Putamen (tissue), 1 donor: ENCODE results near the gene ITSN1.

Experiments
- DNase-seq: peaks from one replicate; pipeline ENCODE4 v3.0.0-alpha.2; 2016; ENCODE audit warnings: low spot score

ITSN1 gene

DNA sequence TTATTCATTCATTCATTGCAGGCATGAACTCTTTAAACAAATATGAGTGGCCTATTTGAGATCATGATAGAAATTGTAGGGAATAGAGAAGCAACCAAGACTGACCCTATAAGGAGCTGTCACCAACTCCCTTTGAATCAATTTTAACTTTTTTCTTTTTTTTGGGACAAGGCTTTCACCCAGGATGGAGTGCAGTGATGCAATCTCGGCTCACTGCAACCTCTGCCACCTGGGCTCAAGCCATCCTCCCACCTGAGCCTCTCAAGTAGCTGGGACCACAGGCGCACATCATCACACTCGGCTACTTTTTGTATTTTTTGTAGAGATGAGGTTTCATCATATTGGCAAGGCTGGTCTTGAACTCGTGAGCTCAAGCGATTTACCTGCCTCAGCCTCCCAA is 290.4 kb downstream of the ITSN1 start:
- no peak for DNase-seq

DNA sequence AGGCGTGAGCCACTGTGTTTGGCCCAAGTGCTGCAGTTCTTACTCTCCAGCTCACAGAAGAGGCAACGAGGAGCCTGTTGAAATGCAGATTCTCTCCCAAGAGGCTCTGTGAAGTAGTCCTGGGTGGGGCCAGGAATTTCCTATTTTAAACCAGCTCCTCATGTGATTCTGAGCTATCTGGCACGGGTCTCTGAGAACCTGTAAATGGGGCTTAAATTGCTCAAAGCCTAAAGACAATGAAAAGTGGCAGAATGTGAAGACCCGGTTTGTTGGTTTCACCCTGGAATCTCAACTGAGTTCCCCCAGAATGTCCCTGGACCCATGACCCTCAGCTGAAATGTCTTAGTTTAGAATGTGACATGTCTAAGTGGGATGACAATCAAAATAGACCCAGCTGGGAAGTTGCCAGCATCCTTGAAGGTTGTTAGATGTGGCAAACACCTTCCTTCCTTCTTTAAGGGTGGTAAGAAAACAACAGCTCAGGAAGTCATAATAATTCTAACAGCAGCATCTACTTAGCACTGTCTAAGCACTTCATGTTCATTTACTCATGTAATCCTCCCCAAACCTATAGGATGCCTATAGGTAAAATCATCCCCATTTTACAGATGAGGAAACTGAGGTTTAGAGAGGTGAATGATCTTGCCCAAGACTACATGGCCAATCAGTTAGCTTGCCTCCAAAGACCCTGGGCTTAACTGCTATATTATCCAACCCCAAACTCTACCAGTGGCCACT is 294.2 kb downstream of the ITSN1 start:
- no peak for DNase-seq

DNA sequence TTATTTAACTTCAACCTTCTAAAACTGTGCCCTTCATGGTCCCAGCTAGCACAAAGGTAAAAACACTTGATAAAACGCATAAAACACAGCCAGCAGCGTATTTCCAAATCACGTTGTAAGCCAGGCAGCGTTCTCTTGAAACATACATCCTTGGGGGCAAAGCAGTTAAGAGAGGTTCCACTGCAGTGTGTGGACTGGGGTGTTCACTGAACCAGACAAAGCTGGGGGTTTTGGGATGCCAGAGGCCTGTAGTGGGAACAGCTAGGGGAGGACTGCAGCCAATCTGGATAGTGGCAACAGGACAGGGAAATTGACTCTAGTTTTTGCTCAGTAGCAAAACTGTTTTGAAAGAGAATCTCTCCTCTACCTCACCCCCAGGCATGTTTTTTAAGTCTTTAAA is 294.8 kb downstream of the ITSN1 start:
- no peak for DNase-seq

DNA sequence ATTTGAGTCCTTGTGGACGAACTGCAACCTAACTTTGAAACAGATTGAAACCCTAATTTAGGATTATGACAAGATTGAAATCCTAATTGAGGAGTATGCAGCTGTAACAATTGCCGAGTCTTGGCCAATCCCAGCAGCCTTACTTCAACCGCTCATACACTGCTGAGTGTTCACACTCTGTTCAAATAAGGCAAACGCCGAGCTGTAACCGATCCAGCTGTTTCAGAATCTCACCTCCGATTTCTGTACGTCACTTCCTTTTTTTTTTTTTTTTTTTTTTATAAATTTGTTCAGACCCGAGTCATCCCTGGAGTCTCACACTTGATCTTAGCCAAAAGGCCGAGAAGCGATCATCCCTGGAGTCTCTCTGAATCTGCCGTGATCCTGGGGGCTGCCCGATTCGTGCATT is 295.6 kb downstream of the ITSN1 start:
- no peak for DNase-seq

DNA sequence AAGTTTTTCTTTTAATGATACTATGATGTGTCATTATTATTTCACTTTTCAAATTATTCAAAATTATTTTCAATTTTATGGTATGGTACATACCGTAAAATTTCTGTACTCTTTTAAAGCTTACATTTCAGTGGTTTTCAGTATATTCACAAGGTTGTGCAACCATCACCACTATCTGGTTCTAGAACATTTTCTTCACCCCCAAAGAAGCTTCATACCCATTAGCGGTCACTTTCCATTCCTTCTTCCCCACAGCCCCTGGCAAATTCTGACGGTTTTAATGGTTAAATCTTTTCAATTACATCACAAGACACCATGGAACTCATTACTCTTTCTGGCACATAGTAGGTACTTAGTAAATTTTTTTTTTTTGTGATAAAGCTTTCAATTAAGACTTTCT is 296.1 kb downstream of the ITSN1 start:
- no peak for DNase-seq

DNA sequence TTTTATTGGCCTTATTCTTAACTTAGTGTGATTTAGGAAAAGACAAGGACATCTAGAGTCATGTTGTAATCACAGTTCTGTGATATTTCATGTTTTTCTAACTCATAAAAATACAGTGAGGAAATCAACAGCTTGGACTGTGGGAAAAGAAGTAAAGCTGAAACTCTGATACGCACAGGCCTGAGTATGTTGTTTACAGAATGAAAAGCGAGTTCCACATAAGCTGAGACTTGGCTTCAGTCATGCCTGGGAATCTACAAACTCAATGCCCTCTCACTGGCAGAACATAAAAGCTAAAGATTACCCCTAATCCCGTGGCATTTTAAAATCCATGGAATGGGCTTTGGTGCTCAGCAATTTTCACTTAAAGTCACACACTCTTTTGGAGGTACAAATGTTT is 296.9 kb downstream of the ITSN1 start:
- no peak for DNase-seq

DNA sequence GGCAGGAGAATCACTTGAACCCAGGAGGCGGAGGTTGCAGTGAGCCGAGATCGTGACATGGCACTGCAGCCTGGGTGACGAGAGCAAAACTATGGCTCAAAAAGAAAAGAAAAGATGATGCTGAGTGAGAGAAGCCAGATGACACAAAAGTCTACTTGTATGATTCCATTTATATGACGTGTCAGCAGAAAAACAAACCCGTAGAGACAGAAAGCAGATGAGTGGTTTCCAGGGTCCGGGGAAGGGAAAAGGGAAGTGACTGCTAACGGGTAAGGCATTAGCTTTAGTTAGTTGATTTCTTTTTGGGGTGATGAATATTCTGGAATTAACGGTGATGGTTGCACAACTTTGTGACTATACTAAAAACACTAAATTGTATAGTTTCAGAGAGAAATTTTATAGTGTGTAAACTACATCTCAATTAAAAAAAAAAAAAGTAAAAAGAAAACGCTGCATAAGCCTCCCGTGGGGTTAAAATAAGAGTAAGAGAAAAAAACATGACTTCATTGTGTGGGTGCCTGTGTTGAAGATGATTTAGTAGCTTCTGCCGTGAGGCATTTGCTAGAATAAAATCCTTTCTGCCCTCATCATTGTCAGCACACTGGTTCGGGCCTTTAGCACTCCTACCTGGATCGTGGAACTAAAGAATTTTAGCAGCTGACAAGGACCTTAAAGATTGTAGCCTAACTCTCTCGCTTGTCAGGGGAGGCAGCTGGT is 298.0 kb downstream of the ITSN1 start:
- no peak for DNase-seq

DNA sequence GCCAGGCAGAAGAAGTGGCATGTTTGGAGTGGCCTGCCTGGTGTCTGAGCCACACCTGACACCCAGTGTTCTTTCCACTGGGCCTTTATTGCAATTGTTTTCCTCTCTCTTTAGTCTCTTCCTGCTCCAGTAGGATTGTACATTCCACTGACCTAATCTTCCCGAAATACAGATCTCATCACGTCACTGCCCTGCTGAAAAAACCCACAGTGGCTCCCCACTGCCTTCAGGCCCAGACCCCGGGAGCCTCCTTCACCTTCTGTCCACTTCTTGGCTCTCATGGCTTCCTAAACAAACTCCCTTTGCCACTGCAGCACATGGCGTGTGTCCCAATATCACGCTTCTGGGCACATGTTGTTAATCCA is 298.6 kb downstream of the ITSN1 start:
- DNase-seq = no peak

DNA sequence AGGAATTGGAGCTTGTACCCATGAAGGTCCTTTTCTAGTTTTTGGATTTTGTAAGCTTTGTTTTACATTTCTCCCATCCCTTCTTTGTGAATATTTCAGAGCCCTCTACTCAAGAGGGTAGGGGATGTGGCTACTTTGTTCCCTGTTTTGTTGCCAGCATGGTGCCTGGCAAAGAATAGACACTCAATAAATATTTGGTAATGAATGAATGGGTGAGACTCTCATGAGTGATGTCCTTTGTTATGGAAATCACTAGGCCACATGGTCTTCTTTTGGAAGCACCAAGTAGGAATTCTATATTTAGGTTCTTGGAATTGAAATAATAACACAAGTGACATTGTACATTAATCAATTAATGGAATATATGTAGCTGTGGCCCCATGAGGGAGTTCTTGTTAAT is 300.1 kb downstream of the ITSN1 start:
- no peak for DNase-seq

DNA sequence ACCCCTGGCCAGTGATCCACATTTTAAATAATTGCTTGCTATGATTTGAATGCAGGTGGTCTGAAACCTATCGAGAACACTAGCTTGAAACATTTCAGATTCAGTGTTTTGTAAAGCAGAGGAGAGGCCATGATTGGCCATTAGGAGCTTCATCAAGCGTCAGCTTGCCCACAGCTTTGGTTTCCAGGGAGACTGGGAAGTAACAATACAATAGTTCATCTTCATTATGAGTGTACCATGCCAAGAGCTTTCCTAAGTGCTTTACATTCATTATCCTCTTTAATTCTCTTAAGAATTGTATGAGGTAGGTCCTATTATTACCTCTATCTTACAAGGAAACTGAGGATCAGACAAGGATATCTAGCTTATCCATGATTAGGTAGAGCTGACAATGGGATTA is 301.0 kb downstream of the ITSN1 start:
- DNase-seq = no peak

DNA sequence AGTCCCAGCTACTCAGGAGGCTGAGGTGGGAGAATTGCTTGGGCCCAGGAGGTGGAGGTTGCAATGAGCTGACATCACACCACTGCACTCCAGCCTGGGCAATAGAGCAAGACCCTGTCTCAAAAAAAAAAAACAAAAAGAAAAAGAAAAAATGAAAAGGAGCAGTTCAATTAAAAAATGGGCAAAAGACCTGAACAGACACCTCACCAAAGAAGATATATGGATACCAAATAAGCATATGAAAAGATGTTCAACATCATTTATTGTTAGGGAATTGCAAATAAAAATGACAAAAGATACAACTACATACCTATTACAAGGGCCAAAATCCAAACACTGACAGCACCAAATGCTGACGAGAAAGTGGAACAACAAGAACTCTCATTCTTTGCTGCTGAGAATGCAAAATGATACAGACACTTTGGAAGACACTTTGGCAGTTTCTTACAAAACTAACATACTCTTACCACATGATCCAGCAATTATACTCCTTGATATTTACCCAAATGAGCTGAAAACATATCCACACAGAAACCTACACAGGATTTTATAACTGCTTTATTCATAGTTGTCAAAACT is 302.0 kb downstream of the ITSN1 start:
- no peak for DNase-seq

DNA sequence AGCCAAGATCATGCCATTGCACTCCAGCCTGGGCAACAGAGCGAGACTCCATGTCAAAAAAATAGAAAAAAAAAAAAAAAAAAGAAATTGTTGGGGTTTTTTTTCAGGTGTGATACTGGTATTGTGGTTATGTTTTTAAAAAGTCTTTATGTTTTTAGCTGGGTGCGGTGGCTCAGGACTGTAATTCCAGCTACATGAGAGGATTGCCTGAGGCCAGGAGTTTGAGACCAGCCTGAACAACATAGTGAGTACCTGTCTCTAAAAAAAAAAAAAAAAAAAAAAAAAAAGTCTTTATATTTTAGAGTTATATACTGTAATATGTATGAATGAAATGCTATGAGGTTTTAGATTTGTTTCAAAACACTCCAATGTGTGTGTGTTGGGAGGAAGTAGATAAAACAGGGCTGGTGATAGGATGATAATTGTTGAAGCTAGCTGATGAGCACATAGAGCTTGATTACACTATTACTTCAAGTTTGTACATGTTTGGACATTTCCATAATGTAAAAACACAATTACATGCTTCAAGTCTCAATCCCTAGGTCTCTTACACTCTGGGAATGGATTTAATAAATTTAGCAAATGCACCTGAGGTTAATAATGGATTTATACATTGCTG is 303.5 kb downstream of the ITSN1 start:
- no peak for DNase-seq

DNA sequence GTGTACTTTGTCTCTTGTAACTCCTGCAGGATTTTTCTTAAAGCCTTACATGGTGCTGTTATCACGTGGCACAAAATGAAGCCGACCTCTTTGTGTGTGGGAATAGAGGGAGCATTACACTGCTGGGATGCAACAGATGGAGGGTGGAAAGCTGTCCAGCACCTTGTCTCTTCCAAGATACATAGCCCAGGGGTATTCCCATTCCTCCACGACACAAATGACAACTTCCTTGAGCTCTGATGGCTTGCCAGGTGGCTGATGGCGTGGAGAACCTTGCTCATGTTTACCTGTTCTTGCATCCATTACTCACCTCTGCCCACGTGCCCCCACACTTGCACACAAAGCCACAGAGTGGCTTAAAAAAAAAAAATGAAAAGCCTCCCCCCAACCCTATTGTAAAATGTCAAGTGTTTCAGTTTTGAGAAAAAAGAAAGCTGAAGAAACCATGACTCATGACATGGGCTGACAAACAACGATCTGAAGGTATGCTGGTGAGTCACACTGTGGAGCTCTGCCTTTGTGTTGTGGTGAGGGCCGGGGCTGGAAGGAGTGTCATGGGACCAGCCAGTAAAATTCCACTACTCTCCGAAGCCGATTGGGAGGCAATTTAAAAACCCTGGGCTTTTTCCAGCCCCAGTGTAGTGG is 305.3 kb downstream of the ITSN1 start:
- peak; percentile 81 for DNase-seq

DNA sequence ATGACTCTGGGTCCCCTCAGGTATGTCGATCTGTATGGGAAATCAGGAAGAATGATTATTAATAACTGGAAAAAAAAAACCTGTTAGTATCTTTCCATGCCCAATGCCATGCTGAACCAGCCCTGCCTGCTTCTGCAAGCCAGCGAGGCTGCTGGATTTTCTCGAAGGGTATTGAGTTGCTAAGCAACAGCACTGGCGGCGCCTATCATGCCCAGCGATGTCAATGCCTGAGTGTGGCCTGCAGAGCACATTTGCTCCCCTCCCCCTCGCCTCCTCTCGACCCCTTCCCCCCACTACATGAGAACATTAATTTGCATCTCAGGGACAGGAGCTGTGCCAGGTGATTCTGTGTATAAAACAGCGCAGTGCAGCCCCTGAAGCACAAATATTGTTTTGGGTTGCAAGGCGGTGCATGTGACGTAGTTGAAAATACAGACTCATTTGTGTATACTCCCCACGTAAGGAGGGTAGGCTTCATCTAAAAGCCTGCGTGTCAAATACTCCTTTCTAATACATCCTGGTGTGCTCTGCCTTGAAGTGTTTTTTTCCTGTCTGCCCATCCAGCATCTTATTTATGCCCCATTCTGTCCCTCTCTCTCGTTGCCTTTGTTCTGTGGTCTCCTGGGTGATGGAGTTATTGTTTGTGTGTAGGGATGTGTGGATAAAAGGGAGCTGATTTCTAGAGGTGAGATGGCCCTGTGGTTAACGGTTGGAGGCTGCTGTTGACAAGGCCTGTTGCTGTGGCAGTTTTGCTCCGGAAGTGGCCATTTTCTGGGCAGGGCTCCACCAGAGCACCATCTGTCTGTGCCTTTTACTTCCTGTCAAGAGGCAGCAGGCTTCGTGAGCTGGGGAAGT is 306.0 kb downstream of the ITSN1 start:
- DNase-seq = peak; percentile 72

DNA sequence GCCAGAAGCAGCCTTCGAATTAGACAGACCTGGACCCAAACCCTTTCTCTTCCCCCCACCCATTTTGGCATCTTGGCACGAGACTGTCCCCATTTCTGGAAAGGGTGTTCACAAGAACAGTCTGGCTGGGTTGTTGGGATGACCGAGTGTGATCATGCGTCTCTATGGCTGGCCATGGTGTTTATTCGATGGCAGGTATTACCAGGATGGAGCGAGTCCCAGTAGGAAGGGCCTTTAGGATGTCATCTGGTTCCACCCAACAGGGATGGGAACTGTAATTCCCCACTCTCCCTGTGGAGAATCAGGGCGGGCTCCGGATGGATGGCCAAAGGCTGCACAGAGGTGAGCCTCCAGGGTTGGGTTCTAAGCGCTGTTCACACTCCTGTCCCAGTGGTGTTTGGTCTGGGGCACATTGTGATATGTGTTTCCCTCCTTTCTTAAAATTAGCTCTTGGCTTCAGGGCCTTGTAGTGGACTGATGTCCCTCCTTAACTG is 306.7 kb downstream of the ITSN1 start:
- DNase-seq = no peak
